HG03103 (cell line): Measurements from ENCODE around the gene THUMPD3.
A peak's percentile ranks its signal among the peaks of the same experiment; 100 is the strongest.

Source experiments
- ATAC-seq: cut with Tn5 transposase; IDR thresholded peaks from one replicate; pipeline ENCODE4 v1.9.1; 2021; ENCODE audit warnings: low read depth; ENCODE audit not compliant: unreplicated experiment

Gene THUMPD3

GRCh38 chr3:9352917-9353752 is 9.7 kb upstream of the THUMPD3 start:
- peak; percentile 51 for ATAC-seq

DNA sequence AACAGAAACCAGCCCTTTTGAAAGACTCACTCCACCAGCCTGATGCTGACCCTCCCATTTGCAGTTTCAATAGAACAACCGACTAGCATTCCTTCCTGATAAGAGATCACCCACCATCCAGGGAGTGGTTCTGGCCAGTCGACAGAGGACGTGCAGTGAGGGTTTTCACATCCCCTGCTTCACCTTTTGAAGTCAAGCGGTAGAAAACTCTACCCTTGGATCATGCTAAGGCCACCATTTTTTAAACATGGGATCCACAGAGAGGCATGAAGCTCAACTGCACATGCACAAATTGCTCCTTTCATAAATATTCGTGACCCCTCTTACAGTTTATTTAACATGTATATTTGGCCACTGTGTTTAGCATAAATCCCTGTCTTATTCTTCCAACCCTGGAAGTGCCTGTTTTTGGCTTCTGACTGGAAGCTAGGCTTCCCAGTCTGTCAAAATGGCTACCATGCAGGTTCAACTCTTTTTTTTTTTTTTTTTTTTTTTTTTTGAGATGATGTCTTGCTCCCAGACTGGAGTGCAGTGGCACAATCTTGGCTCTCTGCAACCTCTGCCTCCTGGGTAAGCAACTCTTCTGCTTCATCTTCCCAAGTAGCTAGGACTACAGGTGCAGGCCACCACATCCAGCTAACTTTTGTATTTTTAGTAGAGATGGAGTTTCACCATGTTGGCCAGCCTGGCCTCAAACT is 1.0 kb upstream of the THUMPD3 start:
- ATAC-seq: no peak

DNA sequence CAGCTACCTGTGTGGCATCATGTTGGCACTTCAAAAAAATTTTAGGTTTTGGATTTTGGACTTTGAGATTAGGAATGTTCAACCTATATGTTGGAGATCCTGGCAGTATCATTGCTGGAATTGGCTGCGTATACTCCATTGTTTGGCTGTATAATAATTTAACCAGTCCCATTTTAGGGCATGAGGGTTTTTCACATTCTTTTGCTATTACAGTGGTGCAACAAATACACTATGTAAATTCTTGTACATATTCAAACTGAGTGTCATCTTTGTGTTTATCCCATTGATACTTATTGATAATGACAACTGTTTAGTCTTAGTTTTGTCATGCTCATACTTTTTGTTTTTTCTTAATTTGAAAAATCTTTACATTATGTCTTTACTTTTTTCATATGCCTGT is 6.7 kb downstream of the THUMPD3 start:
- no peak for ATAC-seq

DNA sequence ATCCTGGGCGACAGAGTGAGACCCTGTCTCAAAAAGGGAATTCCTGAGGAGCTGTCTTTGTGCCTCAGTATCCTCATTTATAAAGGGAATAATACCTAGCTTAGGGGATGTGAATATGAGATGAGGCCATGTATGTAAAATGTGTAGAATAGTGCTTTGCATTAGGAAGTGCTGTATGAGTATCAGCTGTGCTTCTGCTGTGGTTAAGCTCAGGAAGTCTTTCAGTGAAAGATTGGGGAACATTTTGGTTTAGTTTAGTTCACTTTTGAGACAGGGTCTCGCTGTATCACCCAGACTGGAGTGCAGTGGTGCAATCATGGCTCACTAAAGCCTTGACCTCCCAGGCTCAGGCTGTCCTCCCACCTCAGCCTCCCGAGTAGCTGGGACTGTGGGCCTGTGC is 10.6 kb downstream of the THUMPD3 start:
- ATAC-seq: no peak

- no peak for ATAC-seq
These were observed 15.1 kb downstream of the THUMPD3 start for GRCh38 chr3:9377981-9378380.

GRCh38 chr3:9379327-9379726 is 16.5 kb downstream of the THUMPD3 start:
- no peak for ATAC-seq

DNA sequence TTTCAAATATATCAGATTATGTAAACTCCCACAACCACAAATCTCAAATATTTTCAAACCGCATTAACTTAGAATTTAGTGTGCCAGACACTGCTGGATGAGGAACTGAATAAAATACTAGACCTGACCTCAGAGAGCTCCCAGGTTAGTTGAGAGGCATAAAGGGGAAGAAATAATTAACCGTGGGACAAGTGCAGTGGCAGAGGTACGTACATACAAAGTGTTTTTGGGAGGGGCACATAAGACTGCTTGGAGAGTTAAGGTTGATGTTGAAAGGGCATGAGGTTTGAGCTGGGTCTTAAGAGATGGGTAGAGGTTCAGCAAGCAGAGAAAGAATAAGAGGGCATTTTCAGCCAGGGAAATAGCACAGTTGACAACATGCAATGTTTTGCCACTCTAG is 17.2 kb downstream of the THUMPD3 start:
- no peak for ATAC-seq

- ATAC-seq: no peak
These were observed 21.4 kb downstream of the THUMPD3 start for GRCh38 chr3:9384141-9384828.

DNA sequence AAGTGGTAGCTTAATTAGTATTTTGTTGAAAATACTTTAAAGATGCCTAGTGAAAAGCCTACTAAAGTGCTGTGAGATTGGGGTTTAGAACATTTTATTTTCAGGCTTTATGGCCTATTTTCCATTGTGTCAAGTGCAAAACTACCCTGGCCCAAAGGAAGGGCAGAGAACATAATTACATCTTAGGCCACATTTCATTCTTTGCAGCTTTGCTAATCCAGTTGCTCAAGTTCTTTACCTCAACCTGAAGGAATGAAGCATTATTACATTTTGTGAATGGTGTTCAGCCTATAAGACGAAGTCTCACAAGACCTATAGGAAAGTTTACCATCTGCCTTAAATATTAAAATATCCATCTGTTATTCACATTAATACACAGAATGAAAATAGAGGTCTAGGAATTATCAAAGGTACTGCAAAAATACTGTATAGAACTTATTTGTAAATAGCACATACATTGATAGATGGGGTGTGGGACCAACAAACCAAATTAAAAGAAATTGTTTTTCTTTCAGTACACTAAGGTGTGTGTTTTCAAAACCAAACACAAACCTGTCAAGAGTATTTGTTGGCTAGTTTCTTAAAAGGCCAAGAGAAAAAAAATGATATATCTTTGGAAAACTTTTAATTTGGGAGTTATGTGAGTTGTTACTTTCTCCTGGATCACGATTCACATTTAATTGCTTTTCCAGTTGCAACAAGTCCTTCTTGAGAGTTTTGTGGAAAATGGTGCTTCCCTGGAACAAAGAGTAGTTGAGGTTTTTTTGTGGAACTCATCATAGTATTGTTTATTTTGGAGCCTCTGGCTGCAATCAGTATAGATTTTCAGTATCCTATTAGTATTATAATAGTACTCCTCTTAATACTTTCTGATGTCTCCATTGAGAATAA is 22.6 kb downstream of the THUMPD3 start:
- no peak for ATAC-seq

GRCh38 chr3:9386078-9386459 is 23.2 kb downstream of the THUMPD3 start:
- no peak for ATAC-seq

GRCh38 chr3:9386501-9387321 is 23.9 kb downstream of the THUMPD3 start:
- no peak for ATAC-seq

DNA sequence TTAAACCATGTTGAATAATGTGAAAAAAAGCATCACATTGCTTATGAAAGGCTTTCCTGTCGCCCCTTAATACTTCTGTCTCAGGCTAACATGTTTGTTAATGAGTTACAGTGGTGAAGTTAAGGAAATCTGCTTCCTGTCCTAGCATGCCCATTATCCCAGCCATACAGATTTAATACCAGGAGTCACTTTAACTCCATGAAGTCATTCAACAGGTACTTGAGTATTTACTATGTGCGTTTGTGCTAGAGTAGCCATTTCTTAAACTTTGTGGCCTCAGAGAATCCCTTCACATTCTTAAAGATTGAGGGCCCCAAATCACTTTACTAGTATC is 24.4 kb downstream of the THUMPD3 start:
- ATAC-seq: no peak

DNA sequence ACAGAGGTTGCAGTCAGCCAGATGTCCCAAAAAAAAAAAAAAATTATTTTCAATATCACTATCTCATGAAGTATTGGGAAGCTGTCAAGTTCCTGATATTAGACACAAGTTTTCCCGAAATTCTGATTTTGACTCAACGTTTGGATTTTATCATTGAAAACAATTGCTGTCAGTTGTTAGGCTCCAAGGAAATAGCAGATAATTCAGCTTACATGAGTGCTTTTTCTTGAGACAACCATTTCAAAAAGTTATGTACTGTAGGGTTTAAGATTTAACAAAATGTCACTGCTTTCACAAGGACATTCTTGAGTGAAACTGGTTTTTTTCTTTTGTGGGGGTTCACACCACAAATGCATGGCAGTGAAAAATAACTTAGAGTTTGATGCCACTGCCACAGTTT is 25.3 kb downstream of the THUMPD3 start:
- no peak for ATAC-seq

- no peak for ATAC-seq
These were observed 25.9 kb downstream of the THUMPD3 start for GRCh38 chr3:9388562-9389272.

- ATAC-seq: no peak
These were observed 27.5 kb downstream of the THUMPD3 start for GRCh38 chr3:9390265-9390888.

DNA sequence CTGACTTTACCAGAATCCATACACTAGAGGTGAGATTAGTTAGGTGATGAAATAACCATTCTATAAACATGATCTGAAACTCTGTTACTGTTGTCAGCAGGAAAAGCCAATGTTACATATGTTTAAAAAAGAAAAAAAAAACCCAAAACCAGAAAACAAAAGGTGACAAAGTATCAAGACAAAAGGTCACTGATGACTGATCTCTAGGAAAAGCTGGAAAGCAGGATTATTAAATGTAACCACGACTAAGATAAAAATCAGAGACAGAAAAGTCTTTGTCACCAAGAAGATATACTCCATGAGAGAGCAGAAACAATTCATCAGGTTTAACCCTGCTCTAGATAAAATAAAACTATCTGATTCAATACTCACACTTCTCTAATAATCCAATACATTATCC is 29.2 kb downstream of the THUMPD3 start:
- ATAC-seq: no peak

GRCh38 chr3:9395570-9396300 is 32.9 kb downstream of the THUMPD3 start:
- no peak for ATAC-seq

GRCh38 chr3:9396301-9396631 is 33.4 kb downstream of the THUMPD3 start:
- peak; percentile 29 for ATAC-seq
